ENCODE results near the gene ITGB1BP2.
"Not testable (repeated sequence)": the region's sequence is repeated elsewhere in the genome, so short reads cannot be mapped to it uniquely, and the experiment has no call there.

ITGB1BP2 gene

GRCh38 chrX:71301195-71301924, at the start of gene ITGB1BP2:
Gene ITGB1BP2 (plus strand): TSS chrX:71301750. CDS start chrX:71301807, 57 bp downstream.
- DNase-seq = peak; percentile 53

GRCh38 chrX:71252221-71252620, 49.3 kb upstream of the ITGB1BP2 start:
- DNase-seq = no peak

- peak; percentile 59 for DNase-seq
Measured at GRCh38 chrX:71253253-71254091, 48.1 kb upstream of the ITGB1BP2 start.

- peak; percentile 91 for DNase-seq
Measured at GRCh38 chrX:71254092-71254963, 47.2 kb upstream of the ITGB1BP2 start, which contains the start of gene ZMYM3. Gene ZMYM3 (minus strand): TSS chrX:71254140. CDS start chrX:71253255, 885 bp downstream.

- no peak for DNase-seq
Measured at GRCh38 chrX:71256051-71256450, 45.5 kb upstream of the ITGB1BP2 start.

GRCh38 chrX:71256856-71257255, 44.7 kb upstream of the ITGB1BP2 start:
- DNase-seq = no peak

- DNase-seq = not testable (repeated sequence)
Measured at GRCh38 chrX:71268624-71269023, 32.9 kb upstream of the ITGB1BP2 start.

GRCh38 chrX:71269801-71270395, 31.7 kb upstream of the ITGB1BP2 start:
- DNase-seq = no peak

- not testable (repeated sequence) for DNase-seq
Measured at GRCh38 chrX:71272313-71272712, 29.2 kb upstream of the ITGB1BP2 start.

- not testable (repeated sequence) for DNase-seq
Measured at GRCh38 chrX:71281300-71281699, 20.2 kb upstream of the ITGB1BP2 start.

- DNase-seq = no peak
Measured at GRCh38 chrX:71282514-71283402, 18.8 kb upstream of the ITGB1BP2 start.

GRCh38 chrX:71283403-71284143, 18.0 kb upstream of the ITGB1BP2 start, which contains the start of gene NONO:
Gene NONO (plus strand): TSS chrX:71283635. CDS start chrX:71290638, 7,003 bp downstream.
- DNase-seq = peak; percentile 95

- no peak for DNase-seq
Measured at GRCh38 chrX:71285929-71286328, 15.6 kb upstream of the ITGB1BP2 start.

GRCh38 chrX:71291381-71291780, 10.2 kb upstream of the ITGB1BP2 start:
- DNase-seq = no peak

- DNase-seq = no peak
Measured at GRCh38 chrX:71292669-71293365, 8.7 kb upstream of the ITGB1BP2 start.

- DNase-seq = no peak
Measured at GRCh38 chrX:71296806-71297205, 4.7 kb upstream of the ITGB1BP2 start.

GRCh38 chrX:71298119-71298518, 3.4 kb upstream of the ITGB1BP2 start:
- DNase-seq = no peak

- DNase-seq = not testable (repeated sequence)
Measured at GRCh38 chrX:71300064-71300463, 1.5 kb upstream of the ITGB1BP2 start.

- not testable (repeated sequence) for DNase-seq
Measured at GRCh38 chrX:71300495-71300894, 1.1 kb upstream of the ITGB1BP2 start.
